HG02623 (cell line): ENCODE measurements around the gene ARID2.

Experiments used
- ATAC-seq: cut with Tn5 transposase; IDR thresholded peaks from one replicate; pipeline ENCODE4 v1.9.1; 2021; ENCODE audit warnings: moderate library complexity; ENCODE audit not compliant: unreplicated experiment

ARID2 gene

GRCh38 chr12:45729233-45730083 is at the start of gene ARID2:
TSS of gene ARID2 (plus strand) at chr12:45729706. CDS start at chr12:45729837, 131 bp downstream.
- ATAC-seq: peak; percentile 10

GRCh38 chr12:45680362-45680761 is 49.1 kb upstream of the ARID2 start:
- ATAC-seq: no peak

GRCh38 chr12:45681465-45681864 is 48.0 kb upstream of the ARID2 start:
- ATAC-seq: no peak

GRCh38 chr12:45685680-45686079 is 43.8 kb upstream of the ARID2 start:
- no peak for ATAC-seq

GRCh38 chr12:45687081-45688015 is 42.2 kb upstream of the ARID2 start:
- no peak for ATAC-seq

GRCh38 chr12:45688183-45688582 is 41.3 kb upstream of the ARID2 start:
- ATAC-seq: no peak

- no peak for ATAC-seq
These were observed 34.5 kb upstream of the ARID2 start for GRCh38 chr12:45695035-45695434.

- no peak for ATAC-seq
These were observed 33.9 kb upstream of the ARID2 start for GRCh38 chr12:45695606-45696005.

GRCh38 chr12:45696049-45696448 is 33.5 kb upstream of the ARID2 start:
- no peak for ATAC-seq

GRCh38 chr12:45697371-45697770 is 32.1 kb upstream of the ARID2 start:
- ATAC-seq: no peak

GRCh38 chr12:45701296-45701695 is 28.2 kb upstream of the ARID2 start:
- no peak for ATAC-seq

GRCh38 chr12:45703942-45704341 is 25.6 kb upstream of the ARID2 start:
- no peak for ATAC-seq

GRCh38 chr12:45704968-45705367 is 24.5 kb upstream of the ARID2 start:
- no peak for ATAC-seq

GRCh38 chr12:45705404-45705803 is 24.1 kb upstream of the ARID2 start:
- ATAC-seq: no peak

GRCh38 chr12:45707241-45707857 is 22.2 kb upstream of the ARID2 start:
- no peak for ATAC-seq

- no peak for ATAC-seq
These were observed 21.1 kb upstream of the ARID2 start for GRCh38 chr12:45708363-45708762.

- ATAC-seq: no peak
These were observed 20.6 kb upstream of the ARID2 start for GRCh38 chr12:45708901-45709300.

- no peak for ATAC-seq
These were observed 17.2 kb upstream of the ARID2 start for GRCh38 chr12:45712319-45712718.

- ATAC-seq: no peak
These were observed 16.4 kb upstream of the ARID2 start for GRCh38 chr12:45713078-45713477.

- no peak for ATAC-seq
These were observed 11.2 kb upstream of the ARID2 start for GRCh38 chr12:45718306-45718705.

- ATAC-seq: no peak
These were observed 9.4 kb upstream of the ARID2 start for GRCh38 chr12:45720069-45720468.
